ENCODE measurements around the gene RAB7A. TPM values are rescaled to one million over a fixed set of nuclear protein-coding genes. Genes with fewer than 3 reads are reported as not detected.

Gene RAB7A
- total and polyA plus RNA-seq, 2 of the 8 experiments (the other 6 are each of a cell fraction or from before 2014, with no cell fraction given) = 179 to 195 TPM

DNA sequence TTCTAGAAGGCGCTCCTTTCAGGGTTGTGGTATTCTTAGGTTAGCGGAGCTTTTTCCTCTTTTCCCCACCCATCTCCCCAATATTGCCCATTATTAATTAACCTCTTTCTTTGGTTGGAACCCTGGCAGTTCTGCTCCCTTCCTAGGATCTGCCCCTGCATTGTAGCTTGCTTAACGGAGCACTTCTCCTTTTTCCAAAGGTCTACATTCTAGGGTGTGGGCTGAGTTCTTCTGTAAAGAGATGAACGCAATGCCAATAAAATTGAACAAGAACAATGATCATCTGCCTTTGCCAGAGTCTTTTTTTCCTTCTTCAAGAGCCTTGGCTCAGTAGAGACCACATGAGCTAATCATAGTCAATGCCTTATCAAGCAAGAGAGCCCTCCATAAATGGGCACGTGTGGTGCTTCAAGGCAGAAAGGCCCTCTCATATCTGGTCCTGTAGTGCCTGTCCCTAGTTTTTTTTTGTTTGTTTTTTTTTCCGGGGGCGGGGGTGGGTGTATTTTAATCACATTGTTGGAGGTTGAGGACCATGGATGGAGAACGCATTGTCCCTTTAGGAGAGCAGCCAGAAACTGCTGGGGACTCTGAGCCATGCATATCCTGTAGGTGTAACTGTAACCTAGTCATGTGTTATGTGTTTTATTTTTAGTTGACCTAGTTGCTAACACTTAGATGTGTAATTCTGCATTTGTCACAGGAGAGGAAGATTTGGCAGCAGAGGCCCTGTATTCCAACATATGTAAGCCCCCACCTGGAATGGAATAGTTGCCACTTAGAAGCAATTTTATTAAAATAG is 88.7 kb downstream of the RAB7A start (continued):
- TF ChIP-seq, protein P1, sequence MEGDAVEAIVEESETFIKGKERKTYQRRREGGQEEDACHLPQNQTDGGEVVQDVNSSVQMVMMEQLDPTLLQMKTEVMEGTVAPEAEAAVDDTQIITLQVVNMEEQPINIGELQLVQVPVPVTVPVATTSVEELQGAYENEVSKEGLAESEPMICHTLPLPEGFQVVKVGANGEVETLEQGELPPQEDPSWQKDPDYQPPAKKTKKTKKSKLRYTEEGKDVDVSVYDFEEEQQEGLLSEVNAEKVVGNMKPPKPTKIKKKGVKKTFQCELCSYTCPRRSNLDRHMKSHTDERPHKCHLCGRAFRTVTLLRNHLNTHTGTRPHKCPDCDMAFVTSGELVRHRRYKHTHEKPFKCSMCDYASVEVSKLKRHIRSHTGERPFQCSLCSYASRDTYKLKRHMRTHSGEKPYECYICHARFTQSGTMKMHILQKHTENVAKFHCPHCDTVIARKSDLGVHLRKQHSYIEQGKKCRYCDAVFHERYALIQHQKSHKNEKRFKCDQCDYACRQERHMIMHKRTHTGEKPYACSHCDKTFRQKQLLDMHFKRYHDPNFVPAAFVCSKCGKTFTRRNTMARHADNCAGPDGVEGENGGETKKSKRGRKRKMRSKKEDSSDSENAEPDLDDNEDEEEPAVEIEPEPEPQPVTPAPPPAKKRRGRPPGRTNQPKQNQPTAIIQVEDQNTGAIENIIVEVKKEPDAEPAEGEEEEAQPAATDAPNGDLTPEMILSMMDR (IDR thresholded peaks at IDR 0.05; ENCODE audit: control extremely low read depth in 1 of 3, insufficient read depth in 1 of 3, low read depth in 1 of 3, low read length in 3 of 3) = no peak
- TF ChIP-seq SIN3A (conservative IDR thresholded peaks at IDR 0.05 in 1 of 2, IDR thresholded peaks at IDR 0.05 in 1 of 2; ENCODE audit: low read depth in 1 of 2, low read length in 2 of 2) (no peak), CBX8 (IDR thresholded peaks at IDR 0.05; ENCODE audit: borderline replicate concordance, low read depth, low read length) (no peak), SAP30 (IDR thresholded peaks at IDR 0.05; ENCODE audit: insufficient read depth, insufficient replicate concordance, low read length) (no peak), SRF (IDR thresholded peaks at IDR 0.05; ENCODE audit: low read depth, low read length) (no peak), SIX5 (IDR thresholded peaks at IDR 0.05; ENCODE audit: low read depth, low read length) (no peak), YY1 (IDR thresholded peaks at IDR 0.05; ENCODE audit: low read depth, low read length) (no peak), EP300 (IDR thresholded peaks at IDR 0.05; ENCODE audit: borderline replicate concordance in 1 of 2, low read depth in 2 of 2, low read length in 2 of 2) (no peak)

Data from H1 (cell line).